ENCODE measurements around the gene NUDC.

The NUDC gene

GRCh38 chr1:26911399-26912146 lies 10.0 kb upstream of the NUDC start:
- H3K4me3 ChIP-seq (ENCODE audit: low read depth, low read length), result no peak overlapping the region
- in situ Hi-C loops (cut with HindIII; ENCODE audit: low sequenced_read_pairs), result no loop called here
- no peak for TF ChIP-seq CTCF (IDR thresholded peaks at IDR 0.05; ENCODE audit: low read depth, low read length, missing control alignments)
- DNase-seq (ENCODE audit: low read depth), result no peak

- in situ Hi-C loops (cut with HindIII; ENCODE audit: low sequenced_read_pairs), result no loop called here
These were observed 9.4 kb upstream of the NUDC start for GRCh38 chr1:26912147-26912490.

GRCh38 chr1:26913389-26913753 lies 8.2 kb upstream of the NUDC start:
- no peak overlapping the region for H3K4me3 ChIP-seq (ENCODE audit: low read depth, low read length)
- DNase-seq (ENCODE audit: low read depth), result no peak
- no peak for TF ChIP-seq CTCF (IDR thresholded peaks at IDR 0.05; ENCODE audit: low read depth, low read length, missing control alignments)
- in situ Hi-C loops (cut with HindIII; ENCODE audit: low sequenced_read_pairs), result no loop called here

More at GRCh38 chr1:26912147-26912490, 9.4 kb upstream of the NUDC start:
- no peak overlapping the region for H3K4me3 ChIP-seq (ENCODE audit: low read depth, low read length)
- TF ChIP-seq CTCF (IDR thresholded peaks at IDR 0.05; ENCODE audit: low read depth, low read length, missing control alignments), result no peak
- DNase-seq (ENCODE audit: low read depth), result no peak

- in situ Hi-C loops (cut with HindIII; ENCODE audit: low sequenced_read_pairs), result no loop called here
- no peak for DNase-seq (ENCODE audit: low read depth)
- no peak for TF ChIP-seq CTCF (IDR thresholded peaks at IDR 0.05; ENCODE audit: low read depth, low read length, missing control alignments)
These were observed 7.6 kb upstream of the NUDC start, which contains the start of gene NR0B2 for GRCh38 chr1:26913754-26914619. TSS of gene NR0B2 (minus strand) at chr1:26913975. CDS start at chr1:26913940, 35 bp downstream.

GRCh38 chr1:26915204-26915842 lies 6.2 kb upstream of the NUDC start:
- DNase-seq (ENCODE audit: low read depth), result no peak
- in situ Hi-C loops (cut with HindIII; ENCODE audit: low sequenced_read_pairs), result no loop called here
- no peak overlapping the region for H3K4me3 ChIP-seq (ENCODE audit: low read depth, low read length)
- no peak for TF ChIP-seq CTCF (IDR thresholded peaks at IDR 0.05; ENCODE audit: low read depth, low read length, missing control alignments)

More at GRCh38 chr1:26913754-26914619, 7.6 kb upstream of the NUDC start, which contains the start of gene NR0B2:
- no peak within 1 kb of the TSS for H3K4me3 ChIP-seq (ENCODE audit: low read depth, low read length)

GRCh38 chr1:26921126-26921539 lies 410 bp upstream of the NUDC start:
- H3K4me3 ChIP-seq (ENCODE audit: low read depth, low read length), result peak overlapping the region; percentile 73
- no peak for DNase-seq (ENCODE audit: low read depth)
- in situ Hi-C loops (cut with HindIII; ENCODE audit: low sequenced_read_pairs), result no loop called here

More at GRCh38 chr1:26921126-26921539, 410 bp upstream of the NUDC start:
- no peak for TF ChIP-seq CTCF (IDR thresholded peaks at IDR 0.05; ENCODE audit: low read depth, low read length, missing control alignments)

All from astrocyte of the cerebellum (primary cell).